NCI-H128 (cell line): ENCODE measurements around the gene IQSEC3.
"Not testable (repeated sequence)": the region's sequence is repeated elsewhere in the genome, so short reads cannot be mapped to it uniquely, and the experiment has no call there.

ENCODE experiments used
- DNase-seq: peaks from one replicate; lab custom pipeline; 2025; ENCODE audit not compliant: unreplicated experiment; lab: John Stamatoyannopoulos, UW

The IQSEC3 gene

DNA sequence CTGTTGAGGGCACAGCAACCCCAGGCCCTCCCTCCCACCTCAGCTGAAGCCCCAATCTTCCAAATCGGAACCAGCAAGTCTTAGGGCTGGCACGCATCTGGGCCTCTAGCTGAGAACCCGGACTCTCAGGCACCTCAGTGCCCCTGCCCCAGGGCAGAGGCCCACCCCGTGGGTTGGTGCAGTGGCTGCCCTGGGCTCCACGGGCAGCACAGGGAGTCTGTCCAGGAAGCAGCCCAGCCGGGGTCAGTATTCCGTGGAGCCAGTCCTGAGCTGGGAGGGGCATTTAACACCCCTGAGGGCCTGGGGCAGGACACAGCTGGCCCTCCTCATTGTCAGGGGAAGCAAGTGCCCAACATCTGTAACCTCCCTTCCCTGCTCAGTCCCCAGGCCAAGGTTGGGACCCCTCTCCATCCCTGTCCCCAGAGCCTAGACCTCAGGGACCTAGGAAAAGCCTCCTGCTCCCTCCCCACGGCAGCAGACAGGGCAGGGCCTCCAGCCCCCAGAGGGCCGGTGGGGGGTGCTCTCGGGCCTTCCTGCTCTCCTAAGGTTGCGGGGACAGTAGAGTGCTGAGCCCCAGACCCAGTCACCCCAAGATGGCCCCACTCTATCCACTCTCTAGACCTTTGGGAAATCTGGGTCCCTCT is 110.9 kb downstream of the IQSEC3 start:
- DNase-seq, result no peak

GRCh38 chr12:177980-178828 is 111.6 kb downstream of the IQSEC3 start:
- no peak for DNase-seq

- DNase-seq, result no peak
Observed at GRCh38 chr12:178829-179109, 112.2 kb downstream of the IQSEC3 start.

DNA sequence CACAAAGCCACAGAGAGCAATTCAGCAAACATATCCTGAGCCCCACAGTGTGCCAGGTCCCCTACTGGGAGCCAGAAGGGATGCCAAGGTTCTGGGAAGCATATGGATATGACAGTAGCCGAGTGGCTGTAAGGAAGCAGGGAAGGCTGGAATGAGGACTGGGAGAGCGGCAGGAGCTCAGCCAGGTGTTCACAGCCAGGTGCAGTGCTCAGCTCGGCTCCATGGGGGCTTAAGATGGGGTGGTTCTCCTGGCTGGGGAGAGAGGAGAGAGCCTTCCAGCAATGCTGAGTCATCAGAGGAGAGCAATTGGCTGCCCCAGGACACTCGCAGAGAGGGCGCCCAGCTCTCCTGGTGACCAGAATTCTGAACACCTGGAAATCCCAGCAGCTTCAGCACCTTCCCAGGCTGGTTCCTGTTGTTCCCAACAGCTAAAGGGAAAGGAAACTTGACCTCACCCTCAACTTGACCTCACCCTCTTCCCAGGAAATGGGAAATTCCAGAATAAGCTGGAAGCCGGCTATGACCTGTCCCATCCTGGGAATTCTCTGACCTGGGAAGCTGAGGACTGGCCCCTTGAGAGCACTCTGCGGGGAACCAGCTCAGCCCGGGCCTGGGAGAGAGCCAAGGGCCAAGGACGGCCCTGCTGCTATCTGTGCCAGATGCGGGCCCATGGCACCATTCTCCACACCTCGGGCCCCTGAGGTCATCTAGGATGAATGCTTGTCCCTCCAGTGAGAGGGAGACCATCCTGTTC is 112.7 kb downstream of the IQSEC3 start:
- no peak for DNase-seq

GRCh38 chr12:179885-180284 is 113.3 kb downstream of the IQSEC3 start:
- DNase-seq, result no peak

DNA sequence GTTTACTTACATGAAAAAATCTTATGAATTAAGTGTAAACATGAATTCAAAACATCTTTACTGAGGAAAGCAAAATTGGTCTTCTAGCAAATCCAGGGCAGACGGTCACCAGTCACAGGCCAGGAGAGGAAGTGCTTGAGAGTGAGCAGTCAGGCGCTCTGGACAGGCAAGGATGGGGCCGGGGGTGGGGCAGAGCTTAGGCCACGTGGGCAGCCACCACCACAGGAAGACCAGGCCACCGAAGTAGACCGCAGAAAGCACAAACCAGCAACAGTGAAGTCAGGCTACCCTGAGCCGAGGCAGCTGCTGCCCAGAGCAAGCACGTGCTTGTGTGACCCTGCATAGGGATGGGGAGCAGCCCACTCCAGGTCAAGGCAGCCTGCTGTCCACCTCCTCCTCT is 113.9 kb downstream of the IQSEC3 start:
- DNase-seq, result no peak

DNA sequence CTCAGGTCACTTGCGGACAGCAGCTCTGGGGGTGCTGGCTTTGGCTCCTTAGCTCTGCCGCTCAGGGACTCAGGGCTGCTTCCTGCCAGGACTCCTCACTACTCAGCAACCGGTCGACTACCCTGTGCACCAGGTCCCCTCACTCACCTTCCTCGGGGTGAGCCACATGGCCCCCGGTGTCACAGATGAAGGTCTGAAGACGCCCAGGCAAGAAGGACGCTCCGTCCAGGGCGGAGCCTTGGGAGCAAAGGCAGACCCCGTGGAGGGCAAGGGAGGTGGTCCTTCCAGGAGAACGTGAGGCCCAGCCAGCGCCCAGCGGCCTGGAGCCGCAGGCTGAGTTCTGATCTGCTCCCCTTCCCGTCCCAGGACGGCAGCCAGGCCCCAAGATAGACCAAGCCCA is 115.4 kb downstream of the IQSEC3 start:
- DNase-seq, result no peak

DNA sequence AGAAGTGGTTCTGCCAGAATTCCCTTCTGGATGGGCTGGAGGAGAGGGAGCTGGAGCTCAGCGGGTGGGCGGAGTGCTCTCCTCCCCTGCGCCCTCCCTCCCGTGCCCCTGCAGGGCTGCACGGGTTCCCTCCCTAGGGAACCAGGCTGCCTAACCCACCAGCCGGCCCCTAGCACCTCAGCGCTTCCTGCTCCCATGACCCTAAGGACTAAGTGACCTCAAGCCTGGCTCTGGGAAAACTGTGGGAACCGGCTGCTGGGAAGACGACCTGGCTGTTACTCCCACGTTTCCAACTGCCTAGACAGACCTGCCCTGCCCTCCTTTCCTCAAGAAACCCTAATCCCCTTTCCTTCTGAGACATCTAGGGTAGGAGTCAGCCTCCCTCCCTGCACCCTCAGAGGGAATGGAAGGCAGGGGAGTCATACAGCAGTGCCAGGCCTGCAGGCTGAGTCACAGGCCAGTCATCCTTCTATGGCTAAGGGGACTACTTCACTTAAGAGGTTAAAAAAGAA is 115.9 kb downstream of the IQSEC3 start:
- DNase-seq, result no peak

GRCh38 chr12:184811-185575 is 118.4 kb downstream of the IQSEC3 start:
- no peak for DNase-seq

DNA sequence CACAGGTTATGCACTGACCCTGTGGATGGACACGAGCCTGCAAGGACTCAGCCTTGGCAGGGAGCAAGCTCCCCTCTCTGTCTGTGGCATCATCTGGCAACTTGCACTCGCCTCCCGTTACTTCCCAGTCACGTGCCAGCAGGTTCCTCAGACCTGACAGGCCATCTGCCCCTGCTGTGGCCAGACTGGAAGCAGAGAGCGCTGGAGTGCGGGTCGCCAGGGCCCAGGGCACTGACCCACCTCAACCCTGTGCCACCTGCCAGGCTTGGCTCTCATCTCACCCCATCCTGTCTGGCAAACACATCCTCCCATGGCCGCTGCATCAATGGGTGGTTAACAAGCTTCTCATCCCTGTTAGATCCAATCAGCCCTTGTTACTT is 119.0 kb downstream of the IQSEC3 start:
- DNase-seq, result no peak

GRCh38 chr12:186006-186625 is 119.5 kb downstream of the IQSEC3 start:
- no peak for DNase-seq

GRCh38 chr12:187986-188909 is 121.7 kb downstream of the IQSEC3 start:
- DNase-seq, result not testable (repeated sequence)

GRCh38 chr12:188910-189621 is 122.5 kb downstream of the IQSEC3 start:
- DNase-seq, result no peak

DNA sequence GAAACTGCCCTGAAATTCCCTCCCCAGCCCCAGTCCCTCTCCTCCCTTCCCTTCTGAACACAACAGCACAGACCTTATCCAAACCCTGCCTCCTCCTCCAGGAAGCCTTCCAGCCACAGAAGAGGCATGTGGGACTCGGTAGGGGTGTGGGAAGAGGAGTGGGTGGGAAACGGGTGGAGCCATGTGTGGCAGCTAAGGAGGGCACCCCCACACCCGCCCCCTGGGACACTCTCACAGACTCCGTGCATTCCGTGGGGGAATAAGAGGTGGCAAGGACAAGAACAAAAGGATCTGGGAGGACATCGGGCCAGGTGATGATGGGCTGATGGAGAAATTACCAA is 123.0 kb downstream of the IQSEC3 start:
- no peak for DNase-seq

DNA sequence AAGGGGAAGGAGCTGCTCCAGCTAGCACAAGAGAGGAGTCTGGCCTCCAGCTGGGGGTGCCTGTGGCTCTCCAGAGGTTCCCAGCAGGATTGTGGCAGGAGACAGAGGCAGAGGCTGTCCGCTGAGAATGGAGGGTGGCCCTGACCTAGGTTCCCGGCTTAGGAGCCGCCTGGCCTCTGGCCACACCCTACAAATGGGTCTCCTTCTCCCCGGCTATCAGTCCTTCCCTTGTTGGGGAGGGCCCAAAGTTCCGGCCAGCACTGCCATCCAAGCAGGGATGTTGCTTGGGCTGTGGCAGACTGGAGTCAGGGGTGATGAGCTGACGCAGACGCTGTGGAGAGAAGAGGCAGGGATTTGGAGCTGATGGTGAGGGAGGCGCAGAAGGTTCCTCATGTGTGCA is 124.3 kb downstream of the IQSEC3 start:
- no peak for DNase-seq

DNA sequence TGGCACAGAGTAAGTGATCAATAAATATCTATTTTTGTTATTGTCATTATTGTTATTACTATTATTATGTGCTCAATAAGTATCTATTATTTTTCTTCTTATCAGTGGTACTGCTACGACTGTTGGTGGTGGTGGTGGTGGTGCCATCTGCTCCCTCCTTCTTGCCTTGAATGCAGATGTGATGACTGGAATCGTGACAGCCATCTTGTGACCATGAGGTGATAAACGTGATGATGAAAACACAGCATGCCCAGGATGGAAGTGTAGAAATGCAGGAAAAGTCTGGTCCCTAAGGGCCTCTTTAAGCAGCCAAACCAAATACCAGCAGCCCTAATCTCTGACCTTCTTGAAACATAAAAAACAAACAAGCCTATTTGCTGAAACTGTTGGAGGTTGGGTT is 125.0 kb downstream of the IQSEC3 start:
- DNase-seq, result no peak

DNA sequence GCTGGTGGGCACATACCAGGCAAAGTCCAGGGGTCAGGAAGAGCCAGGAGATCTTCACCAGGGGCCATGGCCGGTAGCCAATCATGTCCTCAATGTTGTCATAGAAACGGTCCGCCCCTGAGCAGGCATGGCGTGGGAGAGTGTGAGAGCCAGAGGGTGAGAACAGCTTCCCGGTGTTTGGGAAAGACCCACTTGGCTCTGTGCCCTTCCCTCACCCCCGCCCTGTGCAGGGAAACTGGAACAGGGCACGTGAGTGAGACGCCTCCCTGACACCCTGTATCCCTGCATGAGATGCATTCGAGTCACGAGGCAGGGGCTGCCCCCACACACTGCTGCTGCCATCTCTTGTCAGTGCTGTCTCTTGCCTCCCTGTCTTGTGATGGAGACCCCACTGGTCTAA is 126.7 kb downstream of the IQSEC3 start:
- DNase-seq, result no peak

DNA sequence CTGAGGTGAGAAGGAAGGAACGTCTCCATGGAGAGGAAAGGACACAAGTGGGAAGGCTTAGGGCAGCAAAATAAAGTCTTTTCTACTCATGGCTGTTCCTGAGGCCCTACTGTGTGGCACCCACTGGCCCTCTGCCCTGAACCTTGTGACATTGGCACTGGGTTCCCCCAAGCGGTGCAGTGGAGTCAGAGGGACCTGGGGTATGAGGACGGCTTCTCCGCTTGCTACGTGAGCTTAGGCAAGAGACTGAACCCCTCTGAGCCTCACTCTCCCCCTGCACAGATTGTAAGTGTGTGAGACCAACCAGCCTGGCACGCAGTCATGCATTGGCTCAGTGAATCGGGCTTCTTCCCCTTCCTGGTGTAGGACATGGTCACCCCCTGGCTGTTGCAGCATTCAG is 127.7 kb downstream of the IQSEC3 start:
- no peak for DNase-seq

DNA sequence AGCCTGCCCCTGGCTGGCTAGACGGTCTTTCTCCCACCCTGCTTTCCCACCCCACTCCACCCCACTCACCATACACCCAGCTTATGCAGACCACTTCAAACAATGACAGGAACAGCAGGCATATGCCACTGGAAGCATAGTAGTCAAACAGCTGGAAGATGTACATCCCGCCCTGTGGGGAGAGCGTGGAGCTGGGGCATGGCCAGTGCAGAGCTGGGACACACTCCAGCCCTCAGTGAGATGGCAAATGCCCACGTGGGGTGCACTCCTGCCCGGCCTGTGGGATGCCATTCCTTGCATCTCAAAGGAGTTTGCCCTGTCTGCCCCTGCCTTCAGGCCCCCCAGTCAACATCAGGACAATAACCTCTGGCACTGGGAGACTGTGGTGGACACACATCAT is 128.6 kb downstream of the IQSEC3 start:
- DNase-seq, result no peak
